SIG-M5 (cell line): ENCODE measurements around the gene UBQLN4.
"Not testable (repeated sequence)": the region's sequence is repeated elsewhere in the genome, so short reads cannot be mapped to it uniquely, and the experiment has no call there.

Source experiments
- DNase-seq: peaks from one replicate; lab custom pipeline; 2025; lab: John Stamatoyannopoulos, UW

The UBQLN4 gene

DNA sequence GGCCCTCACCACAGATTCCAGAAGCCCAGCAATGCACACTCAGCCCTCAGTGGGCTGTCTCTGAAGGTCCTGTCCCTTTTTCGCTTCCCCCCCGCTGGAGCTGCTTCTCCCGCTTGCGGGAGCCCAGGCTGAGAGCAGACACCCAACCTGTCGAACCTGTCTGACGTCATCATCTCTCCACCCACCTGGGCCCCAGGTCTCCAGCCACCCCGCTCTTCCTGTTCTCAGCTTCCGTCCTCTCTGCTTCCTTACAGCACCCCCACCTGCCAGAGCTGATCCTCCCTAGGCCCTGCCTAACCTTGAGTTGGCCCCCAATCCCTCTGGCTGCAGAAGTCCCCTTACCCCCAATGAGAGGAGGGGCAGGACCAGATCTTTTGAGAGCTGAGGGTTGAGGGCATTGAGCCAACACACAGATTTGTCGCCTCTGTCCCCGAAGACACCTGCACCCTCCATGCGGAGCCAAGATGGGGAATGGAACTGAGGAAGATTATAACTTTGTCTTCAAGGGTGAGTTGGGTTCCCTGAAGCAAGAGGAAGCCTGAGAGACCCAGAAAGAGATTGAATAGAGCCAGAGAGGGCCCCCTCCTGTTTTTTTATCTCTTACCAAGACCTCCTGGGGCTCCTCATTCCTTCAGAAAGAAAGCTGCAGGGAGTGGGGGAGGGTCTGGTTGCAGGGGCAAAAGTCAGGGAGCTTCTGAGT, 7.5 kb upstream of the UBQLN4 start, which contains the start of gene RAB25:
RAB25 (plus strand) TSS at position 224 of the 700 bp plus-strand sequence; CDS start at position 465, 241 bp downstream.
- no peak for DNase-seq

- no peak for DNase-seq
Measured at GRCh38 chr1:156056326-156056849, 2.8 kb upstream of the UBQLN4 start.

GRCh38 chr1:156055281-156056048, 1.9 kb upstream of the UBQLN4 start:
- peak; percentile 55 for DNase-seq

DNA sequence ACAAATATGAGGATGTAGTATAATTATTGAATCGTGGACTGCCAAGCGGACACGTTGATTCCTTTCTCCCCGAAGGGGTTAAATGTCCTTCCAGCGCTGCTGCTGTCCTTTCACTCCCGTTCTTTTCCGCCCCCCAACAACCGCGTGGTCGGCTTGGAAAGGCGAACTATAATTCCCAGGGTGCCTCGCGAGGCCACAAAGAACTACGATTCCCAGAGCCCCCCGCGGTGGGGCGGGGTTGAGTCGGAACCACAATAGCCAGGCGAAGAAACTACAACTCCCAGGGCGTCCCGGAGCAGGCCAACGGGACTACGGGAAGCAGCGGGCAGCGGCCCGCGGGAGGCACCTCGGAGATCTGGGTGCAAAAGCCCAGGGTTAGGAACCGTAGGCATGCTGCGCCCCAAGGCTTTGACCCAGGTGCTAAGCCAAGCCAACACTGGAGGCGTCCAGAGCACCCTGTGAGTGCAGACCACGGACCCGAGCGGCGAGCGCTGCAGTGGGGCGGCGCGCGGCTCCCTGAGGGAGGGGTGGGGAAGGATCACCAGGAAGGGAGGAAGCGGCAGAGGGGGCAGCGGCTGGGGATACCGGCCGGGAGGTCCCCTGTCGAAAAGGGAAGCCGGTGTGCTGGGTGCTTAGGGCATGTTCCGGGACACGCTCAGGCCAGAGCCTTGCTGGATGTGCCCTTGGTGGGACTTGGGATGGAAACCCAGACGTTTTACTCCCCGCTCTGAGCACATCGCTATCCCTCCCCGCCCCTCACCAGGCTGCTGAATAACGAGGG, 1.1 kb upstream of the UBQLN4 start, which contains the start of gene LAMTOR2:
LAMTOR2 (plus strand) TSS at position 283 of the 781 bp plus-strand sequence; CDS start at position 391, 108 bp downstream.
- peak; percentile 97 for DNase-seq

GRCh38 chr1:156052862-156053767, 483 bp downstream of the UBQLN4 start:
- DNase-seq, result no peak

- no peak for DNase-seq
Measured at GRCh38 chr1:156051011-156051725, 2.4 kb downstream of the UBQLN4 start.

- no peak for DNase-seq
Measured at GRCh38 chr1:156050376-156050775, 3.2 kb downstream of the UBQLN4 start.

- DNase-seq, result no peak
Measured at GRCh38 chr1:156048663-156049258, 4.8 kb downstream of the UBQLN4 start.

GRCh38 chr1:156045076-156045475, 8.5 kb downstream of the UBQLN4 start:
- no peak for DNase-seq

- DNase-seq, result no peak
Measured at GRCh38 chr1:156042828-156043227, 10.8 kb downstream of the UBQLN4 start.

DNA sequence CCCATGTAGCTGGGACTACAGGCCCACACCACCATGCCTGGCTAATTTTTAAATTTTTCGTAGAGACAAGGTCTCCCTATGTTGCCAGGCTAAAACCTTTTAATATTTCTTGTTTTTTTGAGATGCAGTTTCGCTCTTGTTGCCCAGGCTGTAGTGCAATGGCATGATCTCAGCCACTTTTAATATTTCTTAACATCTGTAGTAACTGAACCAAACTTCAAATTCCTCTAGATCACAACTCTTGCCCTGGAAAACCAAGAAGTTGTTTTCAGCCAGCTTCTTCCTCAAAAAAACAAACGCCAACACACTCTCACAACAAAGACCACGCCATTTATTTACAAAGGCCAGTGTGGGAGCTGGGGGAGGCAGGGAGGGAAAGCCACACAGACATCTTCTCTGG, 18.6 kb downstream of the UBQLN4 start:
- DNase-seq, result not testable (repeated sequence)

GRCh38 chr1:156033011-156033410, 20.6 kb downstream of the UBQLN4 start:
- DNase-seq, result no peak

DNA sequence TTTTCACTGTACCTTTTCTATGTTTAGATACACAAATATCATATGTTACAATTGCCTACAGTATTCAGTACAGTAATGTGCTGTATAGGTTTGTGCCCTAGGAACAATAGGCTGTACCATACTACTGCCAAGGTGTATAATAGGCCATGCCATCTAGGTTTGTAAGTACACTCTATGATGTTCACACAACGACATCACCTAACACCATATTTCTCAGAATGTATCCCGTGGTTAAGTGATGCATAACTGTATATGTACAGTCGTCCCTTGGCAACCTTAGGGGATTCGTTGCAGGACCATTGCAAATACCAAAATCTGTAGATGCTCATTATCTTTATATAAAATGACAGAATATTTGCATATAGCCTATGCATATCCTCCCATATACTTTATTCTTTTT, 27.0 kb downstream of the UBQLN4 start:
- no peak for DNase-seq

DNA sequence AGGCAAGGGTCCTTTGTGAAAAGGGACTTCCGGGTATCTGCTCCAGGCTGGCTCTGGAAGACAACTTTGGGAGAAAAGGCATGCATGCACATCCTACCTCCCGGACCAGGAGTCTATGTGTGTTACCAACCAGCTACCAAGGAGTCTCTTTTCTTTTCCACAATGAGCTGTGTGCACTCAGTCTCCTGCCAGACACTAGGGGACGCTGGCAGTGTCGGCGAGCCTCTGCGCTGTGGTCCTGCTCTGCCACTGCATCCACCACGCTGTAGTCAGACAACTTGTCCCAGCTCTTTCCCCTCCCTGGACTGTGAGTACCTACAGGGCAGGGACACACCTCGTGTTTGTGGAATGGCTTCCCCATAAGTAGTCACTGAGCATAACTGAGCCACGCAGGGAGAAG, 27.7 kb downstream of the UBQLN4 start:
- DNase-seq, result no peak

DNA sequence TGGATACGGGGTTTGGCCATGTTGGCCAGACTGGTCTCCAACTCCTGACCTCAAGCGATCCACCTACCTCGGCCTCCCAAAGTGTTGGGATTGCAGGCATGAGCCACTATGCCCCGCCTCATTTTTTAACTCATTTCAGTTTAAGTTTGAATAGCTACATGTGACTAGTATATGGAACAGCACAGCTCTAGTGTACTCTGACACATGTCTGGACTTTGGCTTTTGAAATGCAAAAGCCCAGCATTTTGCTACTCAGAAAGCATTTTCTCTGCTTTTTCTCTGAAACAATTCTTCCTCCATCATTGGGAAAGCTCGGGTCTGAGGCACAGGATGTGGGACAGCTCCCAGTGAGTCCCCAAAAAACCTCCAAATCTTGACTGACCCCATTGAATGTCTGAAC, 28.8 kb downstream of the UBQLN4 start:
- no peak for DNase-seq

GRCh38 chr1:156021954-156022353, 31.6 kb downstream of the UBQLN4 start:
- DNase-seq, result no peak

GRCh38 chr1:156021093-156021428, 32.5 kb downstream of the UBQLN4 start:
- DNase-seq, result no peak

DNA sequence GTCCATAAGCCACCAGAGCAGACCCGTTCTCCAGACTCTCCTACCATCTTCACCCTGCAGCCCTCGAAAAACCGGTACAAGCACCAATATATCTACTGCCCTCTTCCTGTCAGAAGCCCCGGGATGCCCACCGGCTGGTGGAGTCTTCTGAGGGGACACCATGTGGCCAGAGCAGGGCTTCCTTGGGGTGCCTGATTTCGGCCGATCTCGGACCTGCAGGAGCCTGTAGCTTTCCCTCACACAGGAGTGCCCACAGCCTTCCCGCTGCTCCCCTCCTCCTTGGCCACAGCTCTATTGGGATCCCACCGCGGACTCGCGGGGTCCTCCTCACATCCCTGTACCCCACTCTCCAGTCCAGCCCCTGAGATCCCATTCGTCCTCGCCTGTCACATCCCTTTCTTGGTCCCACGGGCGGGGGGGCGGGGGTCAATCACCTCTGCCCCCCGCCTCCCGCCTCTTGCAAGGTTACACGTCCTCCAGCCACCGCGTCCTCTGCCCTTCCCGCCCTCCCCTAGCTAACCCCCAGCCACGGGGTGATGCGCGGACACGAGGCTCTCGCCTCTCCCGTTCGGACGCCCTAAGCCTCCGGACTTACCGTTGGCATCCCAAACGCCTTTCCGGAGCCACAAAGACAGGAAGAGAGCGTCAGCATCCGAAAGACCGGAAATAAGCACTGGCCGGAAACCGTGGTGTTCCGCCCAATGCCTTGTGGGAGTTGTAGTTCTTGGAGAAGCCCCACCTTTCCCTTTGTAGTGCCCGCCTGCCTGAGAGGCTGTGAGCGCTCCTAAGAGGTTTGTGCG, 33.1 kb downstream of the UBQLN4 start, which contains the start of gene SSR2:
SSR2 (minus strand) TSS at position 659 of the 800 bp plus-strand sequence. CDS start 784 bp downstream, outside the sequence.
- DNase-seq, result peak; percentile 91

GRCh38 chr1:156019946-156020292, 33.7 kb downstream of the UBQLN4 start:
- DNase-seq, result no peak
